Keratinocyte (primary cell): ENCODE results near the gene TSPEAR. TPM values are rescaled to one million over a fixed set of nuclear protein-coding genes. Genes with fewer than 3 reads are reported as not detected.

Experiments
- DNase-seq: peaks from one replicate; pipeline ENCODE4 v3.0.0-alpha.2; 2011; ENCODE audit warnings: low read depth, missing footprints, low spot score
- FAIRE-seq: peaks from 2 replicates; lab custom pipeline; 2011; peaks lifted over from hg19 to GRCh38; lab: Jason Lieb, UNC
- H2AFZ ChIP-seq: 2 replicates; pipeline ENCODE4 v1.6.0; 2012; ENCODE audit warnings: low read length, control low read depth, inconsistent platforms; ENCODE audit not compliant: control insufficient read depth
- H3K27ac ChIP-seq: 2 replicates; pipeline ENCODE4 v1.5.1; 2011; ENCODE audit warnings: low read length; ENCODE audit not compliant: control insufficient read depth, insufficient read depth
- H3K27me3 ChIP-seq: 3 replicates; pipeline ENCODE4 v1.6.0; 2011; ENCODE audit warnings: low read length; ENCODE audit not compliant: control insufficient read depth, insufficient read depth; ENCODE audit errors: extremely low read depth
- H3K36me3 ChIP-seq, 2 experiments: 2 replicates in 1 of 2; 3 replicates in 1 of 2; pipeline ENCODE4 v1.5.1; 2011; ENCODE audit warnings: low read length in 2 of 2, mild to moderate bottlenecking in 1 of 2; ENCODE audit not compliant: control insufficient read depth in 2 of 2, insufficient read depth in 2 of 2; ENCODE audit errors: extremely low read depth in 1 of 2
- H3K4me1 ChIP-seq: 3 replicates; pipeline ENCODE4 v1.5.1; 2011; ENCODE audit warnings: low read length; ENCODE audit not compliant: control insufficient read depth, insufficient read depth; ENCODE audit errors: extremely low read depth
- H3K4me2 ChIP-seq: 3 replicates; pipeline ENCODE4 v1.6.0; 2011; ENCODE audit warnings: low read depth, low read length; ENCODE audit not compliant: control insufficient read depth, insufficient read depth; ENCODE audit errors: extremely low read depth
- H3K4me3 ChIP-seq, 3 experiments: fragments of 200-600 bp in 1 of 3; sonication (generic) in 1 of 3; 2 replicates in 2 of 3; 3 replicates in 1 of 3; pipeline ENCODE4 v1.5.1; 2011 to 2016; ENCODE audit warnings: low read length in 3 of 3, mild to moderate bottlenecking in 3 of 3, control low read depth in 2 of 3, inconsistent platforms in 1 of 3, low read depth in 1 of 3, mixed read lengths in 1 of 3, mixed run types in 1 of 3, moderate library complexity in 1 of 3; ENCODE audit not compliant: control insufficient read depth in 2 of 3, insufficient read depth in 2 of 3; ENCODE audit errors: extremely low read depth in 1 of 3
- H3K79me2 ChIP-seq: 2 replicates; pipeline ENCODE4 v1.6.0; 2012; ENCODE audit warnings: low read length; ENCODE audit not compliant: control insufficient read depth, insufficient read depth
- H3K9ac ChIP-seq: 3 replicates; pipeline ENCODE4 v1.6.0; 2011; ENCODE audit warnings: low read length; ENCODE audit not compliant: control insufficient read depth, insufficient read depth; ENCODE audit errors: extremely low read depth
- H3K9me1 ChIP-seq: 3 replicates; pipeline ENCODE4 v1.6.0; 2011; ENCODE audit warnings: low read length; ENCODE audit not compliant: control insufficient read depth, insufficient read depth; ENCODE audit errors: extremely low read depth
- H3K9me3 ChIP-seq: 2 replicates; pipeline ENCODE4 v1.5.1; 2012; ENCODE audit warnings: low read depth, low read length; ENCODE audit not compliant: control insufficient read depth
- H4K20me1 ChIP-seq: 3 replicates; pipeline ENCODE4 v1.6.0; 2011; ENCODE audit warnings: low read length; ENCODE audit not compliant: control insufficient read depth, insufficient read depth; ENCODE audit errors: extremely low read depth
- EZH2 ChIP-seq: IDR thresholded peaks from one replicate; pipeline ENCODE4 v1.6.1; 2012; ENCODE audit warnings: inconsistent platforms, mild to moderate bottlenecking, low read length, moderate library complexity
- dilution Hi-C: fragments of 300-500 bp; cut with MboI; formaldehyde crosslinking; loops from one replicate; pipeline ENCODE4 v1.7.0; 2020; ENCODE audit warnings: low sequenced_read_pairs; ENCODE audit not compliant: extremely low pct_ligation_motif_present
- polyA plus RNA-seq, 5 experiments: library from polyadenylated mRNA; depleted of rRNA in 3 of 5; stranded (reverse) in 3 of 5; stranded (forward) in 1 of 5; unstranded in 1 of 5; fragments of >200 nt; gene quantifications; 1 replicate in 1 of 5; 2 replicates in 3 of 5; 3 replicates in 1 of 5; pipeline versions ENCODE4 v1.2.1 to v1.2.3, GENCODE V29; 2011 to 2012; ENCODE audit warnings: missing spikeins in 2 of 5, low read depth in 1 of 5, low replicate concordance in 1 of 5
- TF ChIP-seq, protein P1 (sequence below), 3 experiments: IDR thresholded peaks in 1 of 3; conservative IDR thresholded peaks in 1 of 3; optimal IDR thresholded peaks in 1 of 3; 2 replicates in 2 of 3; 3 replicates in 1 of 3; pipeline versions ENCODE3 to v1.5.1; 2011; ENCODE audit warnings: low read length in 3 of 3, mild to moderate bottlenecking in 3 of 3, moderate library complexity in 2 of 3, control low read depth in 1 of 3, inconsistent platforms in 1 of 3; ENCODE audit not compliant: insufficient read depth in 2 of 3; ENCODE audit errors: extremely low read depth in 1 of 3

TSPEAR gene
- polyA plus RNA-seq, 1 donor (not counting 4 experiments of a cell fraction or from before 2014, with no cell fraction given): 0.12 TPM

DNA sequence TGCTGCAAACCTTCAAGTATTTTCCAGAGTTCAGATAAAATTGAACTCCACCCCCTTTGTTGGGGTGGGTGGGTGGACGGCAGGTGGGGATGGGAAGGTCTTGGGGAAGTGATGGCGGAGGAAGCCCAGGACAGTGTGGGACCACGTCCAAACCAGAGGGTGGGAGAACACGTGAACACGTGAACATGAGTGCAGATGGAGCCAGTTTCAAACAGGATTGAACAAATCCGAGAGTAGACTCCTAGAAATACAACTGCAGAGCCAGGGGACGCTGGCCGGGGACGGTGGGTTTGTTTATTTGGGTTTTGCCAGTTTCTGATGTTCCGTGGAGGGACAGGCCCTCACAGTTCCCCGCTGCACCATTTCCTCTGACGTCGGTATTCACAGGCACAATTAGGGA, 163.0 kb downstream of the TSPEAR start:
- H4K20me1 ChIP-seq: no peaks in the 10 kb centered on the region
- no peaks in the 10 kb centered on the region for H3K9me1 ChIP-seq
- peak overlapping the region; percentile 18 for H2AFZ ChIP-seq
- dilution Hi-C loops: no loop called here
- no peak for DNase-seq
- peaks cover 22% of the 10 kb centered on the region for H3K4me1 ChIP-seq
- H3K36me3 ChIP-seq: no peaks in the 10 kb centered on the region
- H3K27me3 ChIP-seq: peaks cover 4% of the 10 kb centered on the region
- peak overlapping the region; percentile 52 for H3K4me2 ChIP-seq
- H3K79me2 ChIP-seq: no peaks in the 10 kb centered on the region
- no peak overlapping the region for H3K9ac ChIP-seq
- no peak overlapping the region for H3K27ac ChIP-seq
- no peak for FAIRE-seq
- H3K4me3 ChIP-seq: no peak overlapping the region
- H3K9me3 ChIP-seq: no peaks in the 10 kb centered on the region
- no peak for TF ChIP-seq EZH2
- TF ChIP-seq, protein P1, sequence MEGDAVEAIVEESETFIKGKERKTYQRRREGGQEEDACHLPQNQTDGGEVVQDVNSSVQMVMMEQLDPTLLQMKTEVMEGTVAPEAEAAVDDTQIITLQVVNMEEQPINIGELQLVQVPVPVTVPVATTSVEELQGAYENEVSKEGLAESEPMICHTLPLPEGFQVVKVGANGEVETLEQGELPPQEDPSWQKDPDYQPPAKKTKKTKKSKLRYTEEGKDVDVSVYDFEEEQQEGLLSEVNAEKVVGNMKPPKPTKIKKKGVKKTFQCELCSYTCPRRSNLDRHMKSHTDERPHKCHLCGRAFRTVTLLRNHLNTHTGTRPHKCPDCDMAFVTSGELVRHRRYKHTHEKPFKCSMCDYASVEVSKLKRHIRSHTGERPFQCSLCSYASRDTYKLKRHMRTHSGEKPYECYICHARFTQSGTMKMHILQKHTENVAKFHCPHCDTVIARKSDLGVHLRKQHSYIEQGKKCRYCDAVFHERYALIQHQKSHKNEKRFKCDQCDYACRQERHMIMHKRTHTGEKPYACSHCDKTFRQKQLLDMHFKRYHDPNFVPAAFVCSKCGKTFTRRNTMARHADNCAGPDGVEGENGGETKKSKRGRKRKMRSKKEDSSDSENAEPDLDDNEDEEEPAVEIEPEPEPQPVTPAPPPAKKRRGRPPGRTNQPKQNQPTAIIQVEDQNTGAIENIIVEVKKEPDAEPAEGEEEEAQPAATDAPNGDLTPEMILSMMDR (optimal IDR thresholded peaks at IDR 0.05 in 1 of 3, IDR thresholded peaks at IDR 0.05 in 1 of 3, conservative IDR thresholded peaks at IDR 0.05 in 1 of 3; ENCODE audit: extremely low read depth in 1 of 3, insufficient read depth in 2 of 3, low read length in 3 of 3): no peak

DNA sequence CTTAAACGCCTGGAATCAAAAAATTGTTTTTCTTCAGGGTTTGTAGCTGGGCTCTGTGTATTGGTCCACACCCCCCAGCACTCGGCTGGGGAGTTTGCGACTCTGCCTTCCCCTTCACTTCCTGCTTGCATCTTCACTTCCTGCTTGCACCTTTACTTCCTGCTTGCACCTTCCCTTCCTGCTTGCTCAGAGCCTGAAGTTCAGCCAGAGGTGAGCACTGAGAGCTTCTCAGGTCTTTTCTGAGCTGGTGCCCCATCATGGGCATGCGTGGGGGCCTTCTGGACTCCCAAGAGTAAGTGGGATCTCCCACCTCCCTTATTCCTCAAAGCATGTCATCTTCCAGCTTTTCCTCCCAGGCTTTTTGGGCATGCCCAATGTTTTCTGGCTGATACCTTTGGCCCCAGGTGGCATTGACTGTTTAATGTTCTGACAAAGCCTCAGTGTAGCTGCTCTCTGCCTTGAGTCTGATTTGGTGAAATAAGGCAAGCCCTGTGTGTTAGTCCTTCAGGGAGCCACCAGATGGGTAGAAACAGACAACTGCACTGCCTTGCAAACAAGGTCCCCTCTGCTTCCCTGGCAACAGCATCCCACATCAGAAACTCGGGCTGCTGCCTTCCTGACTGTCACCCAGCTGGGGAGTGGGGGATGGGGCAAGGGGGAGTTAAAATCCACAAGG, 163.6 kb downstream of the TSPEAR start:
- Histone ChIP-seq H3K4me1 (peaks cover 22% of the 10 kb centered on the region), H3K79me2 (no peaks in the 10 kb centered on the region), H3K9me3 (no peaks in the 10 kb centered on the region), H3K27ac (no peak overlapping the region), H3K9ac (no peak overlapping the region), H4K20me1 (no peaks in the 10 kb centered on the region), H3K9me1 (no peaks in the 10 kb centered on the region), H2AFZ (peak overlapping the region; percentile 44), H3K36me3 (no peaks in the 10 kb centered on the region), H3K27me3 (peaks cover 4% of the 10 kb centered on the region), H3K4me3 (no peak overlapping the region), H3K4me2 (no peak overlapping the region)
- TF ChIP-seq, protein P1 (optimal IDR thresholded peaks at IDR 0.05 in 1 of 3, IDR thresholded peaks at IDR 0.05 in 1 of 3, conservative IDR thresholded peaks at IDR 0.05 in 1 of 3; ENCODE audit: extremely low read depth in 1 of 3, insufficient read depth in 2 of 3, low read length in 3 of 3): no peak
- no peak for TF ChIP-seq EZH2
- DNase-seq (no peak), FAIRE-seq (no peak)
- dilution Hi-C loops: no loop called here
